Nephron (organoid): ENCODE results near the gene PIGN.

ENCODE experiments used
- H3K27ac Mint-ChIP-seq, 3 experiments: 2 replicates each; pipeline ENCODE4 v1.8.0; 2020; ENCODE audit warnings: mixed read lengths in 3 of 3, mild to moderate bottlenecking in 2 of 3, moderate library complexity in 1 of 3
- H3K27me3 Mint-ChIP-seq: 2 replicates; pipeline ENCODE4 v1.8.0; 2021; ENCODE audit warnings: low read depth, mild to moderate bottlenecking, moderate library complexity, mixed read lengths
- H3K36me3 Mint-ChIP-seq: 2 replicates; pipeline ENCODE4 v1.8.0; 2020; ENCODE audit warnings: low read depth, mixed read lengths
- H3K4me1 Mint-ChIP-seq: 2 replicates; pipeline ENCODE4 v1.8.0; 2020; ENCODE audit warnings: mixed read lengths
- H3K4me3 Mint-ChIP-seq, 3 experiments: 2 replicates each; pipeline ENCODE4 v1.8.0; 2020; ENCODE audit warnings: mild to moderate bottlenecking in 3 of 3, mixed read lengths in 3 of 3, moderate library complexity in 2 of 3
- H3K9me3 Mint-ChIP-seq: 2 replicates; pipeline ENCODE4 v1.8.0; 2020; ENCODE audit warnings: mixed read lengths
- CTCF ChIP-seq, 3 experiments: fragments of 200-600 bp; sonication (generic); IDR thresholded peaks; one replicate each; pipeline ENCODE4 v1.5.0; 2021; ENCODE audit warnings: antibody characterized with exemption in 3 of 3; ENCODE audit not compliant: unreplicated experiment in 3 of 3

The PIGN gene

GRCh38 chr18:62164855-62165487 lies 21.9 kb downstream of the PIGN start:
- H3K9me3 Mint-ChIP-seq: peaks cover 4% of the 10 kb centered on the region
- H3K27ac Mint-ChIP-seq: no peak overlapping the region
- peaks cover 28% of the 10 kb centered on the region for H3K36me3 Mint-ChIP-seq
- H3K4me3 Mint-ChIP-seq: no peak overlapping the region
- TF ChIP-seq CTCF (IDR thresholded peaks at IDR 0.05; ENCODE audit: unreplicated experiment in 3 of 3): no peak
- no peaks in the 10 kb centered on the region for H3K27me3 Mint-ChIP-seq
- H3K4me1 Mint-ChIP-seq: no peaks in the 10 kb centered on the region

GRCh38 chr18:62164310-62164709 lies 22.5 kb downstream of the PIGN start:
- Mint-ChIP-seq H3K4me3 (no peak overlapping the region), H3K9me3 (peaks cover 4% of the 10 kb centered on the region), H3K27me3 (no peaks in the 10 kb centered on the region), H3K4me1 (no peaks in the 10 kb centered on the region), H3K27ac (no peak overlapping the region), H3K36me3 (peaks cover 32% of the 10 kb centered on the region)
- TF ChIP-seq CTCF (IDR thresholded peaks at IDR 0.05; ENCODE audit: unreplicated experiment in 3 of 3): no peak

- H3K27ac Mint-ChIP-seq: no peak overlapping the region
- H3K4me3 Mint-ChIP-seq: no peak overlapping the region
- no peaks in the 10 kb centered on the region for H3K9me3 Mint-ChIP-seq
These were observed 29.0 kb downstream of the PIGN start for GRCh38 chr18:62157843-62158242.

GRCh38 chr18:62152844-62153243 lies 34.0 kb downstream of the PIGN start:
- Mint-ChIP-seq H3K9me3 (no peaks in the 10 kb centered on the region), H3K4me3 (no peak overlapping the region), H3K36me3 (peaks cover 12% of the 10 kb centered on the region), H3K4me1 (no peaks in the 10 kb centered on the region), H3K27ac (no peak overlapping the region), H3K27me3 (no peaks in the 10 kb centered on the region)
- no peak for TF ChIP-seq CTCF (IDR thresholded peaks at IDR 0.05; ENCODE audit: unreplicated experiment in 3 of 3)

More at GRCh38 chr18:62157843-62158242, 29.0 kb downstream of the PIGN start:
- Mint-ChIP-seq H3K4me1 (no peaks in the 10 kb centered on the region), H3K27me3 (no peaks in the 10 kb centered on the region), H3K36me3 (peaks cover 24% of the 10 kb centered on the region)
- no peak for TF ChIP-seq CTCF (IDR thresholded peaks at IDR 0.05; ENCODE audit: unreplicated experiment in 3 of 3)

- TF ChIP-seq CTCF (IDR thresholded peaks at IDR 0.05; ENCODE audit: unreplicated experiment in 3 of 3): no peak
- no peak overlapping the region for H3K4me3 Mint-ChIP-seq
- no peak overlapping the region for H3K27ac Mint-ChIP-seq
- peaks cover 6% of the 10 kb centered on the region for H3K36me3 Mint-ChIP-seq
- H3K27me3 Mint-ChIP-seq: no peaks in the 10 kb centered on the region
- no peaks in the 10 kb centered on the region for H3K9me3 Mint-ChIP-seq
- no peaks in the 10 kb centered on the region for H3K4me1 Mint-ChIP-seq
These were observed 35.6 kb downstream of the PIGN start for GRCh38 chr18:62151068-62151771.

GRCh38 chr18:62144338-62144737 lies 42.5 kb downstream of the PIGN start:
- Mint-ChIP-seq H3K27me3 (no peaks in the 10 kb centered on the region), H3K36me3 (peaks cover 13% of the 10 kb centered on the region), H3K4me3 (no peak overlapping the region), H3K9me3 (no peaks in the 10 kb centered on the region), H3K27ac (no peak overlapping the region), H3K4me1 (no peaks in the 10 kb centered on the region)
- no peak for TF ChIP-seq CTCF (IDR thresholded peaks at IDR 0.05; ENCODE audit: unreplicated experiment in 3 of 3)
